Measurements from ENCODE around the gene RNF217. TPM values are rescaled to one million over a fixed set of nuclear protein-coding genes. Genes with fewer than 3 reads are reported as not detected.

RNF217 gene
- total RNA-seq, 4 donors from 2014 or later, result 26.2 to 32.2 (median 28.8) TPM

GRCh38 chr6:125136378-125136777 is 174.1 kb downstream of the RNF217 start:
- 80 to 97% methylated on average over 3 of the region's 3 CpGs for WGBS, 2 donors (ENCODE audit: low coverage in 1 of 2)
- no peak overlapping the region for H3K4me3 ChIP-seq

DNA sequence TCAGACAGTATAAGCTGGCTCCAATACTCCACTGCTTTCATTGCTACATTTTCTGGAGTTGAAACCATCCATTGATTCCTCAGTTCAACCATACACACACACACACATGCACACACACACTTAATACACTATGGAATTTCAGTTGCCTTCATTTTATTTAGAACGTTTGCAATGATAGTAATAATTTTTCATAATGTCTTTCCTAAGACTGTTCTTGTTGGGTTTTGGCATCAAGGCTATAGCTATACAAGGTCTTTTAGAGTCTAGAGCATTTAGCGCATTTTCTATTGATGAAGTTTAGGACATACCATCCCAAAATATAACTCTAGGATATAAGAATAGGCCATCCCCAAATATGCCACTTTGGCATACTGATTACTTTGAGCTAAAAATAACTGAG is 175.8 kb downstream of the RNF217 start:
- TF ChIP-seq POLR2AphosphoS5 (IDR thresholded peaks at IDR 0.05) (no peak), EP300 (IDR thresholded peaks at IDR 0.05) (no peak), POLR2A (IDR thresholded peaks at IDR 0.05) (no peak), CTCF (IDR thresholded peaks at IDR 0.05) (no peak)
- no peaks in the 10 kb centered on the region for H3K9me3 ChIP-seq
- no peak overlapping the region for H3K4me3 ChIP-seq
- 72 to 83% methylated on average over 2 of the region's 2 CpGs for WGBS, 2 donors (ENCODE audit: low coverage in 1 of 2)
- H3K4me1 ChIP-seq, result no peaks in the 10 kb centered on the region
- no peak for ATAC-seq
- H3K27me3 ChIP-seq, result no peaks in the 10 kb centered on the region
- H3K27ac ChIP-seq, result no peak overlapping the region
- H3K36me3 ChIP-seq, result no peaks in the 10 kb centered on the region

More at GRCh38 chr6:125136378-125136777, 174.1 kb downstream of the RNF217 start:
- TF ChIP-seq CTCF (IDR thresholded peaks at IDR 0.05) (no peak), POLR2AphosphoS5 (IDR thresholded peaks at IDR 0.05) (no peak), POLR2A (IDR thresholded peaks at IDR 0.05) (no peak), EP300 (IDR thresholded peaks at IDR 0.05) (no peak)
- no peaks in the 10 kb centered on the region for H3K4me1 ChIP-seq
- no peaks in the 10 kb centered on the region for H3K9me3 ChIP-seq
- H3K27ac ChIP-seq, result no peak overlapping the region
- H3K27me3 ChIP-seq, result no peaks in the 10 kb centered on the region
- ATAC-seq, result no peak
- H3K36me3 ChIP-seq, result no peaks in the 10 kb centered on the region

DNA sequence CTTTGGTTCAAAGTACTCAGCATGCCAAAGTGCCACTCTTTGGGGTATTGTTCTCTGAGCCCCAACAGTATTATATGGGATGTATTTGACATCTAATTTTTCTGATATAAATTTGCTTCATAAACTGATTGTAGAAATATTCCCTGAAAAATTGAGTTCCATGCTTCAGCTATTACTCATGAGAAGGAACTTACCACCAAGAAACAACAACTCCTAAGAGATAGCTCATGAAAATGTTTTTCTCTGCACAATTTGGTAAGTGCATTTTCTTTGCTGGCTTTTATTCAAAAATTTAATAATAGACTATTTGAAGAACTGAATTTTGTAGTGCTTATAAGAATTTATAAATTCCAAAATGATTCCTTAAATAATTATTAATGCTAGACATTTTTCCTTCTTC is 178.6 kb downstream of the RNF217 start:
- H3K27ac ChIP-seq, result no peak overlapping the region
- H3K4me3 ChIP-seq, result no peak overlapping the region
- ATAC-seq, result no peak
- H3K9me3 ChIP-seq, result no peaks in the 10 kb centered on the region
- H3K27me3 ChIP-seq, result no peaks in the 10 kb centered on the region
- H3K4me1 ChIP-seq, result no peaks in the 10 kb centered on the region
- no peaks in the 10 kb centered on the region for H3K36me3 ChIP-seq
- no peak for TF ChIP-seq CTCF (IDR thresholded peaks at IDR 0.05)
- TF ChIP-seq EP300 (IDR thresholded peaks at IDR 0.05), result no peak
- TF ChIP-seq POLR2A (IDR thresholded peaks at IDR 0.05), result no peak
- no peak for TF ChIP-seq POLR2AphosphoS5 (IDR thresholded peaks at IDR 0.05)

Other genes with a start within 250 kb of the RNF217 start
- gene TPD52L1, start 191.3 kb downstream of the RNF217 start, total RNA-seq, result 10 to 100 TPM; 11.2 to 59.7 (median 20.2) TPM